DMS153 treated with DMSO at 0.1 percent for 48 hours (cell line): Measurements from ENCODE around the gene BCAT1.
A peak's percentile ranks its signal among the peaks of the same experiment; 100 is the strongest.
"Not testable (repeated sequence)": the region's sequence is repeated elsewhere in the genome, so short reads cannot be mapped to it uniquely, and the experiment has no call there.

ENCODE experiments used
- DNase-seq: peaks from one replicate; lab custom pipeline; 2025; ENCODE audit not compliant: unreplicated experiment; lab: John Stamatoyannopoulos, UW

Gene BCAT1

GRCh38 chr12:24820872-24821271 lies 128.0 kb downstream of the BCAT1 start:
- DNase-seq: no peak

GRCh38 chr12:24818351-24818750 lies 130.6 kb downstream of the BCAT1 start:
- no peak for DNase-seq

- DNase-seq: no peak
These were observed 133.8 kb downstream of the BCAT1 start for GRCh38 chr12:24815114-24815423.

- no peak for DNase-seq
These were observed 134.4 kb downstream of the BCAT1 start for GRCh38 chr12:24814379-24815113.

GRCh38 chr12:24810378-24810777 lies 138.5 kb downstream of the BCAT1 start:
- DNase-seq: no peak

- DNase-seq: not testable (repeated sequence)
These were observed 139.6 kb downstream of the BCAT1 start for GRCh38 chr12:24809306-24809705.

- DNase-seq: no peak
These were observed 140.2 kb downstream of the BCAT1 start for GRCh38 chr12:24808651-24809050.

- no peak for DNase-seq
These were observed 142.5 kb downstream of the BCAT1 start for GRCh38 chr12:24806386-24806785.

GRCh38 chr12:24803430-24804245 lies 145.3 kb downstream of the BCAT1 start:
- DNase-seq: no peak

- no peak for DNase-seq
These were observed 150.6 kb downstream of the BCAT1 start for GRCh38 chr12:24798335-24798734.

- no peak for DNase-seq
These were observed 151.0 kb downstream of the BCAT1 start for GRCh38 chr12:24797901-24798300.

GRCh38 chr12:24796876-24797275 lies 152.0 kb downstream of the BCAT1 start:
- no peak for DNase-seq

- DNase-seq: no peak
These were observed 153.1 kb downstream of the BCAT1 start for GRCh38 chr12:24795699-24796347.

GRCh38 chr12:24791622-24792021 lies 157.3 kb downstream of the BCAT1 start:
- no peak for DNase-seq

GRCh38 chr12:24788886-24789285 lies 160.0 kb downstream of the BCAT1 start:
- no peak for DNase-seq

GRCh38 chr12:24780697-24781368 lies 168.1 kb downstream of the BCAT1 start:
- DNase-seq: no peak

GRCh38 chr12:24778486-24779304 lies 170.2 kb downstream of the BCAT1 start:
- DNase-seq: peak; percentile 28

- DNase-seq: no peak
These were observed 171.5 kb downstream of the BCAT1 start for GRCh38 chr12:24777359-24777758.

GRCh38 chr12:24776861-24777260 lies 172.0 kb downstream of the BCAT1 start:
- DNase-seq: no peak

- DNase-seq: no peak
These were observed 173.8 kb downstream of the BCAT1 start for GRCh38 chr12:24775073-24775472.

GRCh38 chr12:24773996-24774395 lies 174.9 kb downstream of the BCAT1 start:
- no peak for DNase-seq
